ENCODE data around the gene NFIC. TPM values are rescaled to one million over a fixed set of nuclear protein-coding genes. Genes with fewer than 3 reads are reported as not detected.

The NFIC gene
- total and polyA plus RNA-seq, 10 of the 15 experiments (the other 5 are each of a cell fraction or from before 2014, with no cell fraction given): 0.71 to 53.5 (median 10.2) TPM

DNA sequence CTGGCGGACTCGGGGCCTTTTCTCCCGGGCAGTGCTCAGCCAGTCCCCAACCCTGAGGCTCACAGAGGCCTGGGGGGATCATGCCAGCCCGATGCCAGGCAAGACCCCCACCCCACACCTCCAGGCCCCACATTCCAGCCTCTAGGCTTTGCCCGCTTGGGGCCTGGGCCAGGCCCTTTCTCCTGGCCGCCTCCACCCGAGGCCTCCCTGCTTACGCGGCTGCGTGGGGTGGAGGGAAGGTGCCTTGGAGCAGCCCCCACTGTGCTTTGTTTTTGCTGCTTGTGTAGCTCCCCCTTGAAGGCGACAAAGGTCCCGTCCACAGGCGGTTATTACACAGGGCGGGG is 75.6 kb downstream of the NFIC start:
- SMC1A ChIA-PET (ENCODE audit: uncharacterized antibody, unreplicated experiment): interaction anchor here (1.0 kb wide), 1 partner anchor 10 kb away, joined by 4 read pairs; no protein-coding TSS in a partner anchor
- Histone ChIP-seq H3K79me2 (ENCODE audit: control insufficient read depth, insufficient read depth, low read length) (no peaks in the 10 kb centered on the region), H3K27me3 (replicated peaks in 1 of 2; ENCODE audit: control insufficient read depth in 2 of 2, insufficient read depth in 2 of 2, low read length in 1 of 2) (no peaks in the 10 kb centered on the region), H4K20me1 (ENCODE audit: control insufficient read depth, insufficient read depth) (no peaks in the 10 kb centered on the region), H3K9me3 (replicated peaks; ENCODE audit: control insufficient read depth, insufficient read depth, low read length) (no peaks in the 10 kb centered on the region), H3K27ac (ENCODE audit: control insufficient read depth, insufficient read depth) (no peak overlapping the region), H2AFZ (ENCODE audit: control insufficient read depth, low read depth, low read length) (no peak overlapping the region), H3K4me3 (no peak overlapping the region), H3K9ac (ENCODE audit: control insufficient read depth, insufficient read depth, low read length) (no peak overlapping the region), H3K36me3 (ENCODE audit: control insufficient read depth in 2 of 2, insufficient read depth in 2 of 2, low read length in 1 of 2) (peaks cover 15 to 22% of the 10 kb centered on the region in 2 experiments; a peak in 3 of 4 replicates), H3K4me2 (ENCODE audit: control insufficient read depth, insufficient read depth) (no peak overlapping the region), H3K4me1 (ENCODE audit: control insufficient read depth, insufficient read depth, low read length) (no peaks in the 10 kb centered on the region)
- RAD21 ChIA-PET (ENCODE audit: unreplicated experiment): no interaction called here
- ATAC-seq (no peak), DNase-seq (ENCODE audit: low read depth, low spot score) (no peak), FAIRE-seq (no peak)
- CTCF ChIA-PET: interaction anchor here (1.0 kb wide), 1 partner anchor 13 kb away, joined by 3 read pairs; no protein-coding TSS in a partner anchor
- intact Hi-C loops (cut with micrococcal nuclease; ENCODE audit: unreplicated experiment): loop anchor here (5.0 kb wide), 1 partner anchor 115 kb away; no protein-coding TSS in a partner anchor
- in situ Hi-C loops (cut with MboI): no loop called here
- BruUV-seq (replicated peaks): no TSS peak
- TF ChIP-seq ATF7 (IDR thresholded peaks at IDR 0.05; ENCODE audit: low read depth) (no peak), EED (IDR thresholded peaks at IDR 0.05; ENCODE audit: low read depth) (no peak), KLF5 (IDR thresholded peaks at IDR 0.05; ENCODE audit: partially characterized antibody) (no peak), MXI1 (IDR thresholded peaks at IDR 0.05; ENCODE audit: low read depth, low read length) (no peak), RUNX3 (IDR thresholded peaks at IDR 0.05; ENCODE audit: low read length) (no peak), FOS (IDR thresholded peaks at IDR 0.05; ENCODE audit: borderline replicate concordance, extremely low read depth, insufficient read length) (no peak), SUPT20H (IDR thresholded peaks at IDR 0.05; ENCODE audit: borderline replicate concordance, control insufficient read depth, low read depth, low read length) (no peak), NR2F1 (conservative IDR thresholded peaks at IDR 0.05) (no peak)
- TF ChIP-seq, protein P1, sequence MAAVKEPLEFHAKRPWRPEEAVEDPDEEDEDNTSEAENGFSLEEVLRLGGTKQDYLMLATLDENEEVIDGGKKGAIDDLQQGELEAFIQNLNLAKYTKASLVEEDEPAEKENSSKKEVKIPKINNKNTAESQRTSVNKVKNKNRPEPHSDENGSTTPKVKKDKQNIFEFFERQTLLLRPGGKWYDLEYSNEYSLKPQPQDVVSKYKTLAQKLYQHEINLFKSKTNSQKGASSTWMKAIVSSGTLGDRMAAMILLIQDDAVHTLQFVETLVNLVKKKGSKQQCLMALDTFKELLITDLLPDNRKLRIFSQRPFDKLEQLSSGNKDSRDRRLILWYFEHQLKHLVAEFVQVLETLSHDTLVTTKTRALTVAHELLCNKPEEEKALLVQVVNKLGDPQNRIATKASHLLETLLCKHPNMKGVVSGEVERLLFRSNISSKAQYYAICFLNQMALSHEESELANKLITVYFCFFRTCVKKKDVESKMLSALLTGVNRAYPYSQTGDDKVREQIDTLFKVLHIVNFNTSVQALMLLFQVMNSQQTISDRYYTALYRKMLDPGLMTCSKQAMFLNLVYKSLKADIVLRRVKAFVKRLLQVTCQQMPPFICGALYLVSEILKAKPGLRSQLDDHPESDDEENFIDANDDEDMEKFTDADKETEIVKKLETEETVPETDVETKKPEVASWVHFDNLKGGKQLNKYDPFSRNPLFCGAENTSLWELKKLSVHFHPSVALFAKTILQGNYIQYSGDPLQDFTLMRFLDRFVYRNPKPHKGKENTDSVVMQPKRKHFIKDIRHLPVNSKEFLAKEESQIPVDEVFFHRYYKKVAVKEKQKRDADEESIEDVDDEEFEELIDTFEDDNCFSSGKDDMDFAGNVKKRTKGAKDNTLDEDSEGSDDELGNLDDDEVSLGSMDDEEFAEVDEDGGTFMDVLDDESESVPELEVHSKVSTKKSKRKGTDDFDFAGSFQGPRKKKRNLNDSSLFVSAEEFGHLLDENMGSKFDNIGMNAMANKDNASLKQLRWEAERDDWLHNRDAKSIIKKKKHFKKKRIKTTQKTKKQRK (IDR thresholded peaks at IDR 0.05; ENCODE audit: low read depth, low read length): no peak
- POLR2A ChIA-PET: no interaction called here
- 92% methylated on average over 14 of the region's 14 CpGs for WGBS (ENCODE audit: insufficient coverage, insufficient replicate concordance, low lambda C conversion rate, missing lambda C conversion rate)
